Brain microvascular endothelial cell (primary cell): ENCODE data around the gene UACA.
A peak's percentile ranks its signal among the peaks of the same experiment; 100 is the strongest.
"Not testable (repeated sequence)": the region's sequence is repeated elsewhere in the genome, so short reads cannot be mapped to it uniquely, and the experiment has no call there.

Experiments
- DNase-seq: peaks from one replicate; pipeline ENCODE4 v3.0.0-alpha.2; 2020
- H3K27ac ChIP-seq: fragments of 250-450 bp; sonication (Bioruptor Pico); 2 replicates; pipeline ENCODE4 v1.5.1; 2020; ENCODE audit warnings: mild to moderate bottlenecking, moderate library complexity
- H3K27me3 ChIP-seq: fragments of 250-450 bp; sonication (Bioruptor Pico); replicated peaks from 2 replicates; pipeline ENCODE4 v1.5.1; 2020; ENCODE audit warnings: mild to moderate bottlenecking
- H3K36me3 ChIP-seq: fragments of 250-450 bp; sonication (Bioruptor Pico); replicated peaks from 2 replicates; pipeline ENCODE4 v1.5.1; 2020; ENCODE audit warnings: mild to moderate bottlenecking
- H3K4me3 ChIP-seq: 2 replicates; pipeline ENCODE4 v1.5.1; 2011; ENCODE audit warnings: low read depth, mild to moderate bottlenecking, control low read depth, low read length, moderate library complexity
- CTCF ChIP-seq: IDR thresholded peaks from 2 replicates; pipeline ENCODE4 v1.5.1; 2011; ENCODE audit warnings: low read depth, mild to moderate bottlenecking, moderate library complexity, low read length, control low read depth, inconsistent platforms; ENCODE audit errors: missing control alignments
- in situ Hi-C: cut with HindIII; loops from 2 replicates; pipeline ENCODE4 v1.10.0; 2017; ENCODE audit warnings: low sequenced_read_pairs, low pct_ligation_motif_present

The UACA gene

GRCh38 chr15:70741677-70742293 lies 21.6 kb downstream of the UACA start:
- no peaks in the 10 kb centered on the region for H3K27me3 ChIP-seq
- in situ Hi-C loops = no loop called here
- H3K27ac ChIP-seq = no peak overlapping the region
- H3K36me3 ChIP-seq = peaks cover 6% of the 10 kb centered on the region
- no peak for DNase-seq
- no peak overlapping the region for H3K4me3 ChIP-seq
- TF ChIP-seq CTCF = no peak

GRCh38 chr15:70741107-70741531 lies 22.2 kb downstream of the UACA start:
- H3K27ac ChIP-seq = peak overlapping the region; percentile 10
- H3K4me3 ChIP-seq = no peak overlapping the region
- no peaks in the 10 kb centered on the region for H3K27me3 ChIP-seq
- no peak for TF ChIP-seq CTCF
- in situ Hi-C loops = no loop called here
- H3K36me3 ChIP-seq = peaks cover 6% of the 10 kb centered on the region
- DNase-seq = peak; percentile 78

GRCh38 chr15:70735040-70735439 lies 28.3 kb downstream of the UACA start:
- DNase-seq, H3K36me3 ChIP-seq, in situ Hi-C loops, H3K4me3 ChIP-seq, H3K27ac ChIP-seq, H3K27me3 ChIP-seq: not testable (repeated sequence)

GRCh38 chr15:70729164-70729563 lies 34.2 kb downstream of the UACA start:
- in situ Hi-C loops = no loop called here
- Histone ChIP-seq H3K27me3 (no peaks in the 10 kb centered on the region), H3K27ac (no peak overlapping the region), H3K36me3 (peaks cover 10% of the 10 kb centered on the region), H3K4me3 (no peak overlapping the region)
- no peak for DNase-seq
- TF ChIP-seq CTCF = no peak

- H3K27me3 ChIP-seq = no peaks in the 10 kb centered on the region
- peak overlapping the region; percentile 4 for H3K27ac ChIP-seq
- in situ Hi-C loops = no loop called here
- no peak for TF ChIP-seq CTCF
- no peak for DNase-seq
- peaks cover 15% of the 10 kb centered on the region for H3K36me3 ChIP-seq
- no peak overlapping the region for H3K4me3 ChIP-seq
Measured at GRCh38 chr15:70726753-70727152, 36.6 kb downstream of the UACA start.

- peaks cover 35% of the 10 kb centered on the region for H3K36me3 ChIP-seq
- H3K27ac ChIP-seq = no peak overlapping the region
- H3K27me3 ChIP-seq = no peaks in the 10 kb centered on the region
- DNase-seq = no peak
- in situ Hi-C loops = no loop called here
- no peak overlapping the region for H3K4me3 ChIP-seq
- no peak for TF ChIP-seq CTCF
Measured at GRCh38 chr15:70723927-70724326, 39.4 kb downstream of the UACA start.
